ENCODE results near the gene CAPN2. TPM values are rescaled to one million over a fixed set of nuclear protein-coding genes. Genes with fewer than 3 reads are reported as not detected.

The CAPN2 gene
- polyA plus RNA-seq, 1 of the 3 experiments (the other 2 are of a cell fraction): 208 TPM

DNA sequence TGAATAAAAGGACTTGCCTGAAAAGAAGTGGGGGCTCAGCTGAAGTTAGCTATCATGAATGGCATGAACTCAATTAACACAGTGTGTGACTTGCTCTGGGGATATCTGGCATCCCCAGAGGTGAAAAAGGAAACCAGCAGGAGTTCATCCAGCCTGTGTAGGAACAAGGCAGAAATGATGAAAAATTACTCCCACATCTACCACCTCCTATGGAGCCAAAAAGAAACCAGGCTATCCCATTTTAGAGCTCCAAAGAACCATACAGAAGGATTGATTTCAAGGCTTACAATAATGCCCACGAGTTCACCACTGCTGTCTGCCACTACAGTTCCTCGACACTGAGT, 108.1 kb downstream of the CAPN2 start:
- Histone ChIP-seq H3K9ac (no peak overlapping the region), H3K9me2 (no peaks in the 10 kb centered on the region), H3K9me3 (no peaks in the 10 kb centered on the region), H3F3A (replicated peaks; ENCODE audit: insufficient read depth) (no peaks in the 10 kb centered on the region), H3K4me3 (ENCODE audit: low read depth in 2 of 2, low read length in 1 of 2) (no peak overlapping the region), H3K4me2 (no peak overlapping the region), H3K4me1 (ENCODE audit: control insufficient read depth in 1 of 2, insufficient read depth in 2 of 2, low read depth in 1 of 2, low read length in 1 of 2) (peaks cover 0 to 15% of the 10 kb centered on the region in 2 experiments; a peak in 1 of 4 replicates), H3K27ac (ENCODE audit: low read depth in 2 of 2, low read length in 1 of 2) (no peak overlapping the region; a peak in 1 of 4 replicates), H2AFZ (ENCODE audit: low read depth) (no peak overlapping the region), H3K27me3 (ENCODE audit: insufficient read depth) (no peaks in the 10 kb centered on the region), H4K20me1 (ENCODE audit: insufficient read depth) (peaks cover 17% of the 10 kb centered on the region), H3K79me2 (ENCODE audit: insufficient read depth) (peaks cover 82% of the 10 kb centered on the region), H3K36me3 (replicated peaks in 1 of 2; ENCODE audit: control insufficient read depth in 1 of 2, insufficient read depth in 2 of 2, low read length in 1 of 2) (peaks cover 3 to 15% of the 10 kb centered on the region in 2 experiments)
- ChIA-PET POLR2A (no interaction called here), CTCF (interaction anchor here (1.1 to 3.1 kb wide), 4 partner anchors 8 to 230 kb away, joined by 3 to 13 read pairs (median 5); partner anchors contain the start of gene TP53BP2)
- no peak for DNase-seq
- TF ChIP-seq GATA2 (CRISPR knock-in tag; IDR thresholded peaks at IDR 0.05) (no peak), MEF2A (IDR thresholded peaks at IDR 0.05; ENCODE audit: borderline replicate concordance, low read depth) (no peak), YY1 (IDR thresholded peaks at IDR 0.05; ENCODE audit: low read depth) (no peak), RAD21 (IDR thresholded peaks at IDR 0.05; ENCODE audit: low read length) (no peak), FOXM1 (IDR thresholded peaks at IDR 0.05; ENCODE audit: low read depth) (no peak), TCF12 (IDR thresholded peaks at IDR 0.05) (no peak), MXI1 (IDR thresholded peaks at IDR 0.05; ENCODE audit: low read depth, low read length) (no peak)
- WGBS (ENCODE audit: low lambda C conversion rate): 94% methylated on average over 2 of the region's 2 CpGs

DNA sequence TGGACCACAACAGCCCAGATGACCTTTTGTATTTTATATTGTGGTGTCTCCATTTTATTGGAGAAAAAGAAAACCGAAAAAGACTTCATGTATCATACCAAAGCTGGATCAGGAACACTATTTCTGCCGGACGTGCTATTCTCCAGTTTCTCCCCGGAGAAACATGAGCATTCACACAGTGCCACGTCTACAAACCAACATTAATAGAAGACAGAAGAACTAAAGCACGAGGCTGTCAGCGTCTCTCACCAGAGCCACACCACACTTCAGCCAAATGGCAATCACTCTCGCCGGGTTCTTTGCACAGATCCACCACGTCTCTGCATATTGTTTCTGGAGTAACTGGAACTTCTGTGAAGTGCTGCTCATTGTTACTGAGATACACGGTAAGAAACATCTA, 108.6 kb downstream of the CAPN2 start:
- ChIA-PET CTCF (interaction anchor here (1.1 to 3.1 kb wide), 4 partner anchors 9 to 230 kb away, joined by 3 to 13 read pairs (median 5); partner anchors contain the start of gene TP53BP2), POLR2A (no interaction called here)
- Histone ChIP-seq H4K20me1 (ENCODE audit: insufficient read depth) (peaks cover 22% of the 10 kb centered on the region), H3K27ac (ENCODE audit: low read depth in 2 of 2, low read length in 1 of 2) (no peak overlapping the region), H3K9ac (no peak overlapping the region), H3K27me3 (ENCODE audit: insufficient read depth) (no peaks in the 10 kb centered on the region), H3K9me2 (no peaks in the 10 kb centered on the region), H3K79me2 (ENCODE audit: insufficient read depth) (peaks cover 82% of the 10 kb centered on the region), H3K9me3 (no peaks in the 10 kb centered on the region), H3K36me3 (replicated peaks in 1 of 2; ENCODE audit: control insufficient read depth in 1 of 2, insufficient read depth in 2 of 2, low read length in 1 of 2) (peaks cover 3 to 15% of the 10 kb centered on the region in 2 experiments), H3K4me2 (no peak overlapping the region), H3F3A (replicated peaks; ENCODE audit: insufficient read depth) (no peaks in the 10 kb centered on the region), H3K4me1 (ENCODE audit: control insufficient read depth in 1 of 2, insufficient read depth in 2 of 2, low read depth in 1 of 2, low read length in 1 of 2) (peaks cover 0 to 15% of the 10 kb centered on the region in 2 experiments; a peak in 2 of 4 replicates), H3K4me3 (ENCODE audit: low read depth in 2 of 2, low read length in 1 of 2) (no peak overlapping the region), H2AFZ (ENCODE audit: low read depth) (no peak overlapping the region)
- no peak for DNase-seq
- TF ChIP-seq TCF12 (IDR thresholded peaks at IDR 0.05) (no peak), TAF1 (IDR thresholded peaks at IDR 0.05; ENCODE audit: borderline replicate concordance, low read depth, low read length) (no peak), MXI1 (IDR thresholded peaks at IDR 0.05; ENCODE audit: low read depth, low read length) (no peak), POLR2AphosphoS5 (IDR thresholded peaks at IDR 0.05; ENCODE audit: low read depth, low read length) (no peak), CHD2 (IDR thresholded peaks at IDR 0.05; ENCODE audit: low read length, partially characterized antibody) (no peak), YY1 (IDR thresholded peaks at IDR 0.05; ENCODE audit: low read depth) (no peak), MEF2A (IDR thresholded peaks at IDR 0.05; ENCODE audit: borderline replicate concordance, low read depth) (no peak), GATA2 (CRISPR knock-in tag; IDR thresholded peaks at IDR 0.05) (no peak), TEAD4 (IDR thresholded peaks at IDR 0.05; ENCODE audit: borderline replicate concordance, insufficient read depth) (no peak)
- TF ChIP-seq, protein P1, sequence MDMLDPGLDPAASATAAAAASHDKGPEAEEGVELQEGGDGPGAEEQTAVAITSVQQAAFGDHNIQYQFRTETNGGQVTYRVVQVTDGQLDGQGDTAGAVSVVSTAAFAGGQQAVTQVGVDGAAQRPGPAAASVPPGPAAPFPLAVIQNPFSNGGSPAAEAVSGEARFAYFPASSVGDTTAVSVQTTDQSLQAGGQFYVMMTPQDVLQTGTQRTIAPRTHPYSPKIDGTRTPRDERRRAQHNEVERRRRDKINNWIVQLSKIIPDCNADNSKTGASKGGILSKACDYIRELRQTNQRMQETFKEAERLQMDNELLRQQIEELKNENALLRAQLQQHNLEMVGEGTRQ (IDR thresholded peaks at IDR 0.05; ENCODE audit: borderline replicate concordance, low read depth, low read length): no peak
- WGBS (ENCODE audit: low lambda C conversion rate): 97% methylated on average over 11 of the region's 11 CpGs
